Stimulated activated CD8-positive, alpha-beta memory T cell treated with anti-CD3 and anti-CD28 coated beads, Interleukin-12 subunit alpha, Interleukin-12 subunit beta, amount 100 ng/mL, for 1 hour (primary cell): ENCODE results near the gene MAP2K2.

ENCODE experiments used
- DNase-seq: peaks from one replicate; pipeline ENCODE4 v3.0.0-alpha.2; 2020; ENCODE audit warnings: low read depth

The MAP2K2 gene

GRCh38 chr19:4099041-4099764, 24.7 kb downstream of the MAP2K2 start:
- DNase-seq, result no peak

- DNase-seq, result no peak
These were observed 25.4 kb downstream of the MAP2K2 start for GRCh38 chr19:4098493-4098892.

- no peak for DNase-seq
These were observed 26.4 kb downstream of the MAP2K2 start for GRCh38 chr19:4097501-4097900.

- DNase-seq, result no peak
These were observed 27.7 kb downstream of the MAP2K2 start for GRCh38 chr19:4096049-4096892.

GRCh38 chr19:4095488-4095844, 28.5 kb downstream of the MAP2K2 start:
- DNase-seq, result no peak

- no peak for DNase-seq
These were observed 29.0 kb downstream of the MAP2K2 start for GRCh38 chr19:4094761-4095487.

GRCh38 chr19:4094291-4094690, 29.6 kb downstream of the MAP2K2 start:
- no peak for DNase-seq

- DNase-seq, result no peak
These were observed 30.2 kb downstream of the MAP2K2 start for GRCh38 chr19:4093643-4094175.

- DNase-seq, result no peak
These were observed 33.3 kb downstream of the MAP2K2 start for GRCh38 chr19:4090356-4091220.

GRCh38 chr19:4089946-4090345, 34.0 kb downstream of the MAP2K2 start:
- DNase-seq, result no peak

- DNase-seq, result peak; percentile 24
These were observed 34.5 kb downstream of the MAP2K2 start for GRCh38 chr19:4089400-4089908.

GRCh38 chr19:4088975-4089374, 34.9 kb downstream of the MAP2K2 start:
- DNase-seq, result no peak

- no peak for DNase-seq
These were observed 35.9 kb downstream of the MAP2K2 start for GRCh38 chr19:4087787-4088679.

- no peak for DNase-seq
These were observed 37.5 kb downstream of the MAP2K2 start for GRCh38 chr19:4086411-4086867.

- DNase-seq, result no peak
These were observed 39.4 kb downstream of the MAP2K2 start for GRCh38 chr19:4084547-4084877.

GRCh38 chr19:4083677-4084546, 40.0 kb downstream of the MAP2K2 start:
- DNase-seq, result no peak

- DNase-seq, result no peak
These were observed 41.8 kb downstream of the MAP2K2 start for GRCh38 chr19:4082172-4082571.

- DNase-seq, result no peak
These were observed 42.3 kb downstream of the MAP2K2 start for GRCh38 chr19:4081441-4082129.

- no peak for DNase-seq
These were observed 43.4 kb downstream of the MAP2K2 start for GRCh38 chr19:4080473-4080872.
